Activated CD4-positive, alpha-beta T cell treated with anti-CD3 and anti-CD28 coated beads for 48 hours (primary cell): ENCODE results near the gene MYO18B.

Experiments
- DNase-seq: peaks from one replicate; pipeline ENCODE4 v3.0.0-alpha.2; 2020

Gene MYO18B

GRCh38 chr22:26016916-26017315, 274.9 kb downstream of the MYO18B start:
- no peak for DNase-seq

DNA sequence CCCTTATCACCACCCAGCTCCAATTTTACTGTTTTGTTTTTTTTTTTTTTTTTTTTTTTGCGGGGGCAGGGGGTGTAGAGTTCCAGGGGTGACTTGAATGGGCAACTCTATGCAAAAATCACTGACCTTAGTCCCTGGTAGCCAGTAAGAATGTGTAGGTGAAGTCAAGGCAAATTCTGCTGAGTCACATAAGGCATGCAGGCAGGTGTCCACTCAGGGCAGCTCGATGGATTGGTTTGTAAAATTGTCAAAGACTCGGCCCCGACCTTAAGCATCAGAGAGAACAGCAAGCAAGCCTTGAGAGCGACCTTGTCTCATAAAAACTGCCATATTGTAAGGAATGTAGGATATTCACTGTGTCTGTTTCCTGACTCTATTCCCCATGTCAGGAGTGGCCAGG, 275.9 kb downstream of the MYO18B start:
- no peak for DNase-seq

DNA sequence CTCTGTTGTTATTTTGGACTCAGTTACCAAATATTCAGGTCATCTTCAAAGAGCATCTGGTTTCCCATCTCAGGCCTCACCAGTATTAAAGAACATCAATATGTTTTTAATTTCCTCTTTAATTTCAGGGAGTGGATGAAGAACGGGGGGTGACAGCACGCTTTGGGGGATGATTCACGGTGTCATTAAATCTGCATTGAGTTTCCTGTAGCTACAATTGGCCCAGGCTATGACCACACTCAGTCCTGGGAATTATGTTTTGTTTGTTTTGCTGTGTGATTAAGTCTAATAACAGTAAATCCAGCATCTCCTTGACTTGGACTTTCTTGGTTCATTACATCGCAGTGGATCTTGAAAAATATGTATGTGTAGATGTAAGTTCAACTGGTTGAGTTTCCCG, 277.6 kb downstream of the MYO18B start:
- DNase-seq, result no peak

DNA sequence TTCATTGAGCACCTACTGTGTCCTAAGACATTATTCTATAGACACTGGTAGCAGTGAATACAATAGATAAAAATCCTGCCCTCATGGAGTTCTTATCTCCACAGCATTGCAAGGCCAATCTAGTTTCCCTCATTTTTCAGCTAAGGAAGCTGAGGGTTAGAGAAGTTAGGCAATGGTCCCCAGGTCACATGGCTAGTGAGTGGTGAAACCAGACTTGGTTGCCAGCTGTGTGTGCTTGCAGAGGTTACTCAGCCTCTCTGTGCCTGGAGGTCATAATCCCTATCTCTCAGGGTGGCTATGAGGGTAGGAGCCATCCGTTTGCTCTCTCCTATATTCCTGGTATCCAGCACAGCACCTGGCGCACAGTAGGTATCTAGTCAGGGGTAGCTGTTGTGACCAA, 279.5 kb downstream of the MYO18B start:
- DNase-seq, result no peak

- DNase-seq, result no peak
Measured at GRCh38 chr22:26023104-26023775, 281.3 kb downstream of the MYO18B start.

DNA sequence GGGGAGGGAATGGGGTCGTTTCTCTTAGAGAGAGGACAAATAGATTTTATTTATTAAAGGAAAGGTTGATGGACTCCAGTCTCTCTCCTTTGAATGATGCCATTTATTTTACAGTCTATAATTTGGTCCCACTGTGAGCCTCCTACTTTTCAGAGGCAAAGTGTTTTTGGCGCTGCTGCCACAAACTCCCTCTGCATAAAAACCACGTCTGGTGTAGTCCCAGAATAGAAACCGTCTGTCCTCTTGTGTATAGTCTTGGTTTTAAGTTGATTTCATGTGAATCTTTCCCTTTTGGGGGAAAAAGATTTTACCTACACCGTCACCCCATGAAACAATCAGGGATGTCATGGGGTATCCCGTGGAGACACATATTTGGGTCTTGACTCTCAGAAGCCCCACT, 283.6 kb downstream of the MYO18B start:
- no peak for DNase-seq

DNA sequence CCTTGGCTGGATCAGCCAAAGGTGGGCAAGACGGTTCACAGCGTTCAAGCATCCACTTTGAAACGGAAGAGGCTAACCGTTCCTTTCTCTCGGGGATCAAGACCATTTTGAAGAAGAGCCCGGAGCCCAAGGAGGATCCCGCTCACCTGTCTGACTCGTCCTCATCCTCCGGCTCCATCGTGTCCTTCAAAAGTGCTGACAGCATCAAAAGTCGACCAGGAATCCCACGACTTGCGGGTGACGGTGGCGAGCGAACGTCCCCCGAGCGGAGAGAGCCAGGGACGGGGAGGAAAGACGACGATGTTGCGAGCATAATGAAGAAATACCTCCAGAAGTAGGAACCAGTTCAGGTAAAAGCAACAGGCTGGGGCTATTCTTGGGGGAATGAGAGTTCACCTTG, 285.4 kb downstream of the MYO18B start:
- no peak for DNase-seq

- DNase-seq, result no peak
Measured at GRCh38 chr22:26031641-26032040, 289.7 kb downstream of the MYO18B start.

GRCh38 chr22:26033071-26033470, 291.1 kb downstream of the MYO18B start:
- DNase-seq, result no peak

- no peak for DNase-seq
Measured at GRCh38 chr22:26033586-26033985, 291.6 kb downstream of the MYO18B start.

GRCh38 chr22:26035523-26035922, 293.5 kb downstream of the MYO18B start:
- DNase-seq, result no peak

DNA sequence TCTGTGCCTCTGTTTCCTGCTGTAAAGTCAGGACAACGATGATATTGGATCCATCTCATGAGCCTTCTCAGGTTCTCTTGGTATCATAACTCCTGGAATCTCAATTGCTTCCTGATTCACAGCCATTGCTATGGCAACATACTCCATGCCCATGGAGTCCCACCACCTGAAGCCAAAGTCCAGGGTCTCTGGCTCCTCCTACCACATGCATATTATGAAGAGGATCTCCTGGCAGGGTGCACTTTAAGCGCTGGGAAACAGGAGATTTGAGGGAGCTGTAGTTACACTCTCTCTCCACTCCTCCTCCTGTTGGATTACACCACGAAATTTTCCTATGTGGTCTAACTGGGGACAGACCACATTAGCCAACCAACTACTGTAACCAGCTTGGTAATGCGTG, 296.4 kb downstream of the MYO18B start:
- DNase-seq, result no peak

DNA sequence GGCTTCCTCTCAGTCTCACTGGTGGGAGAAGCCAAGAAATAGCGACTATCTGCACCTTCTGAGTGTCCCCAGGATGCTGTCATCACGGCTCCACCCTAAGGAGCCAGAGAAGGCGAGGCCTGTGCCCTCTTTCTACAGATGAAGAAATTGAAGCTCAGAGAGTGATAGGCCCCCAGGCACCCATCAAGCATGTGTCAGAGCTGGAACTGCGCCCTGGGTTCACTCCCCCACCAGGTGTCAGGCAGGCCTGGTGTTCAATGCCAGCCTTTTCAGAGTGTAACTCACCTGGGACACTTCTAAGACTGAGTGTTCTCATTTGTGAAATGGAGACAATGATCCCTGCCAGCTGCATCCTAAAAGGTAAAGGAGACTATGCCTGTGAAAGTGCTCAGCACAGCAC, 299.9 kb downstream of the MYO18B start:
- DNase-seq, result no peak

DNA sequence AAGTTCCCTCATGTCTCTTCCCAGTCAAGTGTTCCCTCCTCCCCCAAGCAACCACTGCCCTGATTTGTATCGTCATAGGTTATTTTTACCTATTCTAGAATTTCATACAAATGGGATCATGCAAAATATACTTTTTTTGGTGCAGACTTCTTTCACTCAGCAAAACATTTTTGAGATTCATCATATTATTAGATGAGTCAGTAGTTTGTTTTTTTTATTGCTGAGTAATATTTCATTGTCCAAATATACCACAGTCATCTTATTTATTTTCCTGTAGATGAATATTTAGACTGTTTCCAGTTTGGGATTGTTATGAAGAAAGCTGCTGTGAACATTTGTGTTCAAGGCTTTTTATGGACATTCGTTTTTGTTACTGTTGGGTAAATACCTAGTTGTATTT, 301.0 kb downstream of the MYO18B start:
- no peak for DNase-seq

DNA sequence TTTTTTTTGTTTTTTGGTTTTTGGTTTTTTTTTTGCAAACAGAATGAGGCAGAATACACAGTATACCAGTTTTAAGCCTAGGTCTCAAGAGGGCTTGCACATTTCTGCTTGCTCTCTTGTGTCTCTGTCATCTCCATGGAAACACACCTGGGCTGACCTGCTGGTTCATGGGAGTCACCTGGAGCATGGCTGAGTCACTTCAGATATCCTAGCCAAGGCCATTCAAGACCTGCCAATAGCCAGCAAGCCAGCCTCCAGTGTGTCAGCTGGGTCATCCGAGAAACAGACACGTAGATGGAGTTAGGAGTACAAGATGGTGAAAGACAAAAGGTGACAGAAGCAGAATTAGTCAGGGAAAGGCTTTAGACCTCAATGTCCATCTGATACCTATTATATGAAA, 303.1 kb downstream of the MYO18B start:
- DNase-seq, result no peak

DNA sequence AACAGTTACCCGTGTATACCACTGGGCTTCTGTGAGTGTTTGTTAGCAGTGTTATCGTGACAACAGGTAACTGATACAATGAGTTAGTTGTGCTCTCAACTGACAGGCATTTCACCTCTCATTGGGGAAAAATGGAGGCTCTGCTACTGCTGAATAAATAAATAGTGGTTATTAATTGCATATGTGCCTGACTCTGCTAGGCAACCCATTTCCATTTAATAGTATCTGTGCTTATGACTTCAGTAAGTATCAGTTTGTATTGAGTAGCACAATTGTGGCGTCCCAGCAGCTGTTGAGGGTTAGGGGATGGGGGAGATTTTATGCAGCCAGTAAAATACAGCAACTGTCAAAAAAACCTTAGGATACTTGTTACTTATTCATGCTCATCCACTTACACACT, 303.9 kb downstream of the MYO18B start:
- no peak for DNase-seq

GRCh38 chr22:26047516-26047915, 305.5 kb downstream of the MYO18B start:
- no peak for DNase-seq

GRCh38 chr22:26047920-26048319, 305.9 kb downstream of the MYO18B start:
- DNase-seq, result no peak

GRCh38 chr22:26050079-26050478, 308.1 kb downstream of the MYO18B start:
- DNase-seq, result no peak

GRCh38 chr22:26053737-26054316, 311.8 kb downstream of the MYO18B start:
- no peak for DNase-seq

- no peak for DNase-seq
Measured at GRCh38 chr22:26054841-26055605, 313.0 kb downstream of the MYO18B start.

- DNase-seq, result no peak
Measured at GRCh38 chr22:26055693-26056092, 313.7 kb downstream of the MYO18B start.

DNA sequence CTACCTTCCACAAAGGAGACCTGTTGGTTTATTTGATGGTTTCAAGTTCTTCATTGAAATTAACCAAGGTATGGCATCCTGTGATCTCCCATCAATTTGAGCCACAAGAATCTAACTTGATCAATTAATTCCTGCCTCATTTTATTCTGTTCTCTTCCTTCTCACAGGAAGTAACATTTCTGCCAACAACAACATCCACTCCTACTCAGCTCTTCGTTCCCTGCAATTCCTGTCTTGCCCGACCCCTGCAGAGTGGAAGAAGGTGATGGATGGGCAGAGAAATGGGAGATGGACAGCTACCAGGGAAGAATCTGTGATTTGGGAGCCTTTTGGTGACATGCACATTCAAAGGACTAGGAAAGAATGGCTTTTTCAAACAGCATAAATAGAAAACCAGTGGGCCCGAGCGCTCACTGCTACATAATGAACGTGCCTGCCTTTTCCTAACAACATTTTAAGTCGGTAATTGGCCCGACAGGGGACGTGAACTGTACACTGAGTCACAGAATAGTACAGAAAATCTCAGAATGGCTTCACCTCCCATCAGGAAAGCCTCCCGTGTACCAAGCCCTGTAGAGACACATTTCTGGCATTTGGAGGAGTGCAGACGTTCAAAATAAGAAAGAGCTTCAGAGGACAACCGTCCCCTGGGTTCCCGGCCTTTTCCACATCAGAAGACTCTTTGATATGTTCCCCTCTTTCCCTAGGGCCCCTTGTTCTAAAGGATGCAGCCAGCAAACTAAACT, 314.6 kb downstream of the MYO18B start:
- DNase-seq, result no peak

GRCh38 chr22:26057731-26058130, 315.7 kb downstream of the MYO18B start:
- DNase-seq, result no peak
